Left cardiac atrium (tissue), 4 donors: Measurements from ENCODE around the gene USP6NL. TPM values are rescaled to one million over a fixed set of nuclear protein-coding genes. Genes with fewer than 3 reads are reported as not detected.

ENCODE experiments used
- ATAC-seq, 2 donors: fragments of 200-7000 bp; cut with Tn5 transposase; one replicate each; pipeline ENCODE4 v1.9.1; 2020; ENCODE audit warnings: mild to moderate bottlenecking in 2 of 2, moderate library complexity in 2 of 2
- DNase-seq: peaks from one replicate; pipeline ENCODE4 v3.0.0-alpha.2; 2020
- intact Hi-C, 2 donors: fragments of 100-400 bp; cut with DNase I; formaldehyde crosslinking; loops; one replicate each; pipeline versions ENCODE4 v1.14.1 to v1.15.1; 2022 to 2023
- total RNA-seq, 2 donors: library from RNA; stranded (reverse); fragmentation: NEBNext Ultra II Directional; extraction: Animal tissue kit (Norgen Biotek cat#: 25700); gene quantifications; one replicate each; pipeline ENCODE4 v1.2.1, GENCODE V29; 2021
- donor health status: DM: no; HTN: yes; CAD: no.
- donor health status: DM: no; HTN: yes; CAD: no; lungs with severe emphysema.
- donor health status: DM: yes; HTN: yes; CAD: no.
- donor health status: Dilated cardiomyopathy.

Gene USP6NL
- total RNA-seq, 2 donors from 2014 or later = 7.9 to 9.2 TPM

- ATAC-seq (no peak), DNase-seq (no peak)
- intact Hi-C loops = no loop called here
Observed at GRCh38 chr10:11415095-11415494, 196.4 kb downstream of the USP6NL start.

DNA sequence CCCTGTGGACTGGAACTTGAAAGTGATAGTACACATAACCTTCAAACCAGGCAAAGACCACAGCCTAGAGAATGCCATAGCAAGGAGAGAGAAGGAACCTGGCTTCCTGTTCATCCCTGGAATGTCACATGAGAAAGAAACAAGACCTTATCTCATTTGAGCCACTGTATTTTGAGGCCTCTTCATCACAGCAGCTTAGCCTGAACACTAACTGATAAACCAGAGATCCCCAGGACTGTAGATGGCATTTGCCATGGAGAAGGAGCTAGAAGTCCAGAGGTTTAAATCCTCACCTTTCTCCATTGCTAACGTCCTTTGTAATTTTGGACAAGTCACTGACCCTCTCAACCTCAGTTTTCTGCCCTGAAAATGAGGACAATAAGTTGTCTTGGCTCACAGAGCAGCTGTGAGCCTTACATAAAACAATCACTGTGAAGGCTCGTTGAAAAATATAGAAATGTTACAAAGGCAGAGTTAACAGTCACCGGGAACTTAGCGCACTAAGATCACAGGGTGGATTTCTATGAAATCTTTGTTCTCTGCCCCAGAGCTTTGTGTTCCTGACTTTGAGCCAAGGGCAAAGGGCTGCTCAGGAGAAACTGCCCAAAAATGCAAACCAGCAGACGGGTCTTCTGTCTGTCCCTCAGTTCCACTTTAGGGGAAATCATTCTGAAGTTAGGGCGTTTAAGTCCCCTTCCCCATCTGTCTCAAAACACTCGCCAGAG lies 197.0 kb downstream of the USP6NL start:
- DNase-seq (no peak), ATAC-seq (no peak)
- intact Hi-C loops = no loop called here

DNA sequence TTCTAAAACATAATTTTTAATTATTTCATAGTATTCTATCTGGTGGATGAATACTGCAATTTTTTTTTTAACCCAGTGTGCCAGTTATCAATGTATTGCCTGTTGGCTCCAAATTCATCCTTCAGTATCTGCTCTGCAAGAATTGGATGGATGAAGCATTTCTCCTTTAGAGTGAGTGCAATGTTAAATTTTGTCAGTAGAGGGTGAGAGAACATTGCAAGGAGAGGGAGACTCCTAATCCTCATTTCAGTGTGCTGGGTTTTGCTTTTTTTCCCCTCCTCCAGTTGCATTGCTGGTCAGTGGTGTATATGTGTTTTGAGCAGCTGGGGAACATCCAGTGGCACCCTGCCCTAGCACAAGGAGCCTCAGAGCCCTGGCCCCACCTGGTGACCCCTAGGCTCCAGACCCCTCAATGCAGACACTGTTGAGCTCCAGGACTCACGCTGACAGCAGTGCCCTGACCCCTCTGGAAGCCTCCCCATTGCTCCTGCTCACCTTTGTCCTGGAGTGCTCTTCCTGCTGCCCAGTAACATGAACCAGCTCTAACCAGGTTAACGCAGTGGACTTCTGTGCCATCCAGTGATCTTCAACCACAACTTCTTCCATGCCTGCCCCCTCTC lies 199.4 kb downstream of the USP6NL start:
- intact Hi-C loops = no loop called here
- ATAC-seq (no peak), DNase-seq (no peak)

DNA sequence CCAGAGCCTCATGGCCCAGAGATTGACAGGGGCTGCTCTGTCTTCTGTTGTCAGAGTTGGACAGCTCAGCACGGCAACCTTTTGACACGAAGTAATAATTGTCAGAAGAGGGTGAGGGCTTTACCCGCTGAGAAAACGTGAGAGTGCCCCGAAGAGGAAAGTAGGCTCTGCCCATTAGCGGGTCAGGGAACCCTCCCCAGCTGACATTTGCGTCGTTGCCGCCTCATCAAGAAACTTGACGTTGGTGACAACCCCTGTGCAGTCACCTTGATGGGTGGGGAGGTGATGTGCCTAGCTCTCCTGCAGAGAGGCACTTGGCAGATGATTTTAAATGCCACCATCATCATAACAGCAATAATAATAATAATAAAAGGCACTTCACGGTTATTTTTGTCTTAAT lies 202.1 kb downstream of the USP6NL start:
- ATAC-seq (no peak), DNase-seq (no peak)
- intact Hi-C loops = no loop called here

- DNase-seq (no peak), ATAC-seq (no peak)
- intact Hi-C loops = no loop called here
Observed at GRCh38 chr10:11407939-11408338, 203.5 kb downstream of the USP6NL start.

GRCh38 chr10:11406746-11407145 lies 204.7 kb downstream of the USP6NL start:
- DNase-seq = no peak
- intact Hi-C loops = no loop called here
- ATAC-seq = no peak

DNA sequence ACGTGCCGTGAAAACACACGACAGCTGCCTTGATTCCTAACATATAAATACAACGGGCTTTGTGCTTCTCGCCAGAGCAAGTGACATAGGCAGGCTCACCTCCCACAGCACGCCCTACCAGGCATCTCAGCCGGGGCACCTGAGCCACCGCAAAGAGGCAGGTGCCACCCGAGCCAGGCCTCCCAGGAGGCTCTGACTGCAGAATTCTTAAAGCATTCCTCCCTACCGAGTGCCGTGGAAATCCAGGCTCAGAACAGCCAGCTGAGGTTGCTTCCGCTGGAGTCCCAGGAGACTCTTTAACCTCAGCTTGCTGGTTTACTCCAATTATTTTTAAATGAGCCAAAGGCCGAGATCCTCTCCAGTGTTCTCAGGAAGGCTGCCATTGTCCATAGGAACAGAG lies 206.5 kb downstream of the USP6NL start:
- ATAC-seq = no peak
- intact Hi-C loops = no loop called here
- DNase-seq = no peak

Other genes starting within 250 kb of the USP6NL start
- gene ECHDC3, start 130.7 kb upstream of the USP6NL start, total RNA-seq = 10 to 100 TPM; 55.7 to 56.1 TPM
- gene PROSER2, start 211.7 kb upstream of the USP6NL start, total RNA-seq = 1 to 10 TPM; 1.8 to 2.9 TPM